IMR-90 (cell line): ENCODE data around the gene RSPO4. TPM values are rescaled to one million over a fixed set of nuclear protein-coding genes. Genes with fewer than 3 reads are reported as not detected.

Experiments
- ATAC-seq: fragments of 200-7000 bp; cut with Tn5 transposase; 2 replicates; pipeline ENCODE4 v1.9.1; 2020; ENCODE audit warnings: low read depth, mild to moderate bottlenecking, moderate library complexity
- Bru-seq: library from RNA; stranded (reverse); fragments of 400-500 nt; gene quantifications from one replicate; lab custom pipeline; 2021; lab: Mats Ljungman, UMichigan
- BruChase-seq, 2 experiments: library from RNA; stranded (reverse); fragments of 400-500 nt; gene quantifications; one replicate each; lab custom pipeline; 2021; lab: Mats Ljungman, UMichigan
- BruUV-seq: library from RNA; stranded (reverse); fragments of 400-500 nt; replicated peaks from 2 replicates; lab custom pipeline; 2021; lab: Mats Ljungman, UMichigan
- CTCF ChIA-PET: fragments of 300-600 bp; formaldehyde crosslinking; extraction: SDS; loops from one replicate; lab custom pipeline; 2021; ENCODE audit warnings: antibody characterized with exemption; lab: Yijun Ruan, JAX
- POLR2A ChIA-PET: fragments of 300-600 bp; sonication (Branson Sonifier 250); formaldehyde crosslinking; loops from one replicate; lab custom pipeline; 2022; ENCODE audit warnings: antibody characterized with exemption; ENCODE audit not compliant: unreplicated experiment; lab: Charles Lee
- DNase-seq: peaks from one replicate; pipeline ENCODE4 v3.0.0; 2013
- H2AFZ ChIP-seq: replicated peaks from 2 replicates; pipeline ENCODE3; 2013; ENCODE audit warnings: low read length, mild to moderate bottlenecking; ENCODE audit not compliant: poor library complexity
- H2AK5ac ChIP-seq: 2 replicates; pipeline ENCODE4 v1.6.1; 2013; ENCODE audit warnings: low read depth, low read length, inconsistent platforms
- H2AK9ac ChIP-seq: replicated peaks from 2 replicates; pipeline ENCODE3; 2013; ENCODE audit warnings: mild to moderate bottlenecking, low read depth, low read length, moderate library complexity; ENCODE audit not compliant: poor library complexity
- H2BK120ac ChIP-seq: 2 replicates; pipeline ENCODE4 v1.6.1; 2013; ENCODE audit warnings: low read depth, low read length, inconsistent platforms
- H2BK15ac ChIP-seq: 3 replicates; pipeline ENCODE4 v1.6.1; 2013; ENCODE audit warnings: low read depth, low read length, inconsistent platforms
- H2BK20ac ChIP-seq: 2 replicates; pipeline ENCODE4 v1.6.1; 2013; ENCODE audit warnings: low read depth, mild to moderate bottlenecking, inconsistent platforms, low read length, moderate library complexity
- H2BK5ac ChIP-seq: 2 replicates; pipeline ENCODE4 v1.6.1; 2013; ENCODE audit warnings: mild to moderate bottlenecking, low read depth, low read length, inconsistent platforms; ENCODE audit not compliant: poor library complexity, severe bottlenecking
- H3K14ac ChIP-seq: replicated peaks from 2 replicates; pipeline ENCODE4 v1.6.1; 2013; ENCODE audit warnings: low read depth, low read length, inconsistent platforms
- H3K18ac ChIP-seq: 2 replicates; pipeline ENCODE4 v1.6.1; 2013; ENCODE audit warnings: low read depth, low read length, control low read depth
- H3K23ac ChIP-seq: 2 replicates; pipeline ENCODE4 v1.6.1; 2013; ENCODE audit warnings: low read depth, low read length, inconsistent platforms
- H3K27ac ChIP-seq: 2 replicates; pipeline ENCODE4 v1.5.1; 2013; ENCODE audit warnings: mild to moderate bottlenecking, control low read depth, low read length; ENCODE audit not compliant: insufficient read depth
- H3K27me3 ChIP-seq: 2 replicates; pipeline ENCODE4 v1.6.1; 2013; ENCODE audit warnings: low read length; ENCODE audit not compliant: control insufficient read depth, insufficient read depth
- H3K36me3 ChIP-seq: 2 replicates; pipeline ENCODE4 v1.6.1; 2013; ENCODE audit warnings: low read length, mixed read lengths; ENCODE audit not compliant: control insufficient read depth, insufficient read depth
- H3K4ac ChIP-seq: 2 replicates; pipeline ENCODE4 v1.6.1; 2013; ENCODE audit warnings: low read depth, low read length, inconsistent platforms
- H3K4me1 ChIP-seq: 2 replicates; pipeline ENCODE4 v1.6.1; 2013; ENCODE audit warnings: low read length, mixed read lengths; ENCODE audit not compliant: control insufficient read depth, insufficient read depth
- H3K4me2 ChIP-seq: 2 replicates; pipeline ENCODE4 v1.6.1; 2013; ENCODE audit warnings: low read depth, mild to moderate bottlenecking, control low read depth, low read length, moderate library complexity
- H3K4me3 ChIP-seq: 2 replicates; pipeline ENCODE4 v1.5.1; 2013; ENCODE audit warnings: low read depth, mild to moderate bottlenecking, control low read depth, low read length, moderate library complexity; ENCODE audit not compliant: insufficient read depth
- H3K56ac ChIP-seq: 2 replicates; pipeline ENCODE4 v1.6.1; 2013; ENCODE audit warnings: low read length, inconsistent platforms; ENCODE audit not compliant: insufficient read depth; ENCODE audit errors: extremely low read depth
- H3K79me1 ChIP-seq, 2 experiments: 2 replicates each; pipeline ENCODE4 v1.6.1; 2013; ENCODE audit warnings: low read length in 2 of 2, inconsistent platforms in 1 of 2, low read depth in 1 of 2
- H3K9ac ChIP-seq: 2 replicates; pipeline ENCODE4 v1.6.1; 2013; ENCODE audit warnings: low read depth, low read length, control low read depth
- H3K9me1 ChIP-seq: 2 replicates; pipeline ENCODE4 v1.6.1; 2013; ENCODE audit warnings: low read length, inconsistent platforms; ENCODE audit not compliant: insufficient read depth
- H3K9me3 ChIP-seq: 2 replicates; pipeline ENCODE4 v1.6.1; 2013; ENCODE audit warnings: low read length; ENCODE audit not compliant: control insufficient read depth, insufficient read depth
- H4K20me1 ChIP-seq: 2 replicates; pipeline ENCODE4 v1.6.1; 2013; ENCODE audit warnings: low read length, inconsistent platforms; ENCODE audit not compliant: insufficient read depth
- H4K5ac ChIP-seq: 2 replicates; pipeline ENCODE4 v1.6.1; 2013; ENCODE audit warnings: mild to moderate bottlenecking, low read depth, low read length, control low read depth
- H4K8ac ChIP-seq, 2 experiments: 2 replicates each; pipeline ENCODE4 v1.6.1; 2013; ENCODE audit warnings: low read depth in 2 of 2, low read length in 2 of 2, control low read depth in 1 of 2, inconsistent platforms in 1 of 2
- H4K91ac ChIP-seq: 2 replicates; pipeline ENCODE4 v1.6.1; 2013; ENCODE audit warnings: low read depth, low read length, inconsistent platforms; ENCODE audit not compliant: insufficient read depth
- BHLHE40 ChIP-seq: fragments of 150-350 bp; IDR thresholded peaks from 2 replicates; pipeline ENCODE4 v1.6.1; 2016; ENCODE audit warnings: mild to moderate bottlenecking, low read depth, low read length
- CEBPB ChIP-seq: IDR thresholded peaks from 2 replicates; pipeline ENCODE4 v1.6.1; 2012; ENCODE audit warnings: low read depth, low read length, improper control_type of control experiment
- MAFK ChIP-seq: IDR thresholded peaks from 2 replicates; pipeline ENCODE4 v1.6.1; 2012; ENCODE audit warnings: low read depth, low read length, improper control_type of control experiment
- MAZ ChIP-seq: IDR thresholded peaks from 2 replicates; pipeline ENCODE4 v1.6.1; 2012; ENCODE audit warnings: low read depth, mild to moderate bottlenecking, low read length, improper control_type of control experiment, moderate library complexity, borderline replicate concordance
- MXI1 ChIP-seq: IDR thresholded peaks from 2 replicates; pipeline ENCODE4 v1.6.1; 2012; ENCODE audit warnings: low read depth, mild to moderate bottlenecking, low read length, moderate library complexity, borderline replicate concordance
- NFE2L2 ChIP-seq: fragments of 150-350 bp; IDR thresholded peaks from 2 replicates; pipeline ENCODE4 v1.6.1; 2016; ENCODE audit warnings: low read depth, mild to moderate bottlenecking, low read length
- POLR2A ChIP-seq: IDR thresholded peaks from 2 replicates; pipeline ENCODE4 v1.6.1; 2012; ENCODE audit warnings: mild to moderate bottlenecking, low read depth, low read length
- RAD21 ChIP-seq: IDR thresholded peaks from 2 replicates; pipeline ENCODE4 v1.6.1; 2012; ENCODE audit warnings: low read length, improper control_type of control experiment
- RCOR1 ChIP-seq: IDR thresholded peaks from 2 replicates; pipeline ENCODE4 v1.6.1; 2012; ENCODE audit warnings: mild to moderate bottlenecking, low read length, improper control_type of control experiment; ENCODE audit not compliant: insufficient replicate concordance
- RFX5 ChIP-seq: IDR thresholded peaks from 2 replicates; pipeline ENCODE4 v1.8.0; 2012; ENCODE audit warnings: low read depth, mild to moderate bottlenecking, low read length, moderate library complexity
- WGBS, 2 experiments: methylation state at CpG; one replicate each; pipeline versions ENCODE4 v1.1.5 to v1.1.7; 2013; ENCODE audit warnings: missing lambda C conversion rate in 2 of 2; ENCODE audit not compliant: insufficient read length in 1 of 2; ENCODE audit errors: extremely low coverage in 2 of 2; 5-methylcytosine and 5-hydroxymethylcytosine counted together
- dilution Hi-C: fragments of 300-500 bp; cut with HindIII; formaldehyde crosslinking; loops from one replicate; pipeline ENCODE4 v1.14.3; 2018; ENCODE audit warnings: low sequenced_read_pairs; ENCODE audit not compliant: unreplicated experiment
- in situ Hi-C: fragments of 300-500 bp; cut with MboI; formaldehyde crosslinking; loops from 3 replicates; pipeline ENCODE4 v1.14.3; 2019; ENCODE audit warnings: low sequenced_read_pairs, inconsistent platforms, mixed read lengths
- intact Hi-C: fragments of 100-400 bp; cut with micrococcal nuclease; formaldehyde crosslinking; loops from 2 replicates; pipeline ENCODE4 v1.10.0; 2022
- long read RNA-seq: library from polyadenylated mRNA; unstranded; transcript quantifications from one replicate; pipeline ENCODE4 v2.0.0, GENCODE V29; 2021; ENCODE audit not compliant: unreplicated experiment
- polyA plus RNA-seq, 3 experiments: library from polyadenylated mRNA; depleted of rRNA; stranded (reverse); fragments of >200 nt; gene quantifications; 2 replicates each; pipeline ENCODE4 v1.2.3, GENCODE V29; 2012; ENCODE audit warnings: low replicate concordance in 1 of 3
- total RNA-seq: library from RNA; depleted of rRNA; stranded (reverse); fragments of >200 nt; gene quantifications from 2 replicates; pipeline ENCODE4 v1.2.3, GENCODE V29; 2012; rRNA removed
- TF ChIP-seq, protein P1 (sequence below): conservative IDR thresholded peaks from 2 replicates; pipeline ENCODE4 v1.5.1; 2012; ENCODE audit warnings: mild to moderate bottlenecking, low read depth, low read length, improper control_type of control experiment
- TF ChIP-seq, protein P2 (sequence below): fragments of 150-350 bp; IDR thresholded peaks from 2 replicates; pipeline ENCODE4 v1.6.1; 2017; ENCODE audit warnings: mild to moderate bottlenecking, antibody characterized with exemption, low read length, low read depth
- TF ChIP-seq, protein P3 (sequence below): fragments of 150-350 bp; IDR thresholded peaks from 2 replicates; pipeline ENCODE4 v1.6.1; 2016; ENCODE audit warnings: low read depth, mild to moderate bottlenecking, low read length, moderate library complexity, borderline replicate concordance

RSPO4 gene
- total RNA-seq (not detected in 2 replicates), polyA plus RNA-seq (2012; rRNA removed) (not detected in 2 replicates), Bru-seq, nascent RNA (percentile 9 among the genes with signal in this experiment), BruChase-seq, experiment 1, labeled RNA remaining after a 6-hour chase (percentile 9 among the genes with signal in this experiment), BruChase-seq, experiment 2, labeled RNA remaining after a 2-hour chase (percentile 10 among the genes with signal in this experiment)
- not detected in 2 replicates for polyA plus RNA-seq (2012; cell fraction: cytosol; rRNA removed)
- polyA plus RNA-seq (2012; cell fraction: nucleus; rRNA removed; ENCODE audit: low replicate concordance): not detected in 2 replicates
- long read RNA-seq: 0 reads

DNA sequence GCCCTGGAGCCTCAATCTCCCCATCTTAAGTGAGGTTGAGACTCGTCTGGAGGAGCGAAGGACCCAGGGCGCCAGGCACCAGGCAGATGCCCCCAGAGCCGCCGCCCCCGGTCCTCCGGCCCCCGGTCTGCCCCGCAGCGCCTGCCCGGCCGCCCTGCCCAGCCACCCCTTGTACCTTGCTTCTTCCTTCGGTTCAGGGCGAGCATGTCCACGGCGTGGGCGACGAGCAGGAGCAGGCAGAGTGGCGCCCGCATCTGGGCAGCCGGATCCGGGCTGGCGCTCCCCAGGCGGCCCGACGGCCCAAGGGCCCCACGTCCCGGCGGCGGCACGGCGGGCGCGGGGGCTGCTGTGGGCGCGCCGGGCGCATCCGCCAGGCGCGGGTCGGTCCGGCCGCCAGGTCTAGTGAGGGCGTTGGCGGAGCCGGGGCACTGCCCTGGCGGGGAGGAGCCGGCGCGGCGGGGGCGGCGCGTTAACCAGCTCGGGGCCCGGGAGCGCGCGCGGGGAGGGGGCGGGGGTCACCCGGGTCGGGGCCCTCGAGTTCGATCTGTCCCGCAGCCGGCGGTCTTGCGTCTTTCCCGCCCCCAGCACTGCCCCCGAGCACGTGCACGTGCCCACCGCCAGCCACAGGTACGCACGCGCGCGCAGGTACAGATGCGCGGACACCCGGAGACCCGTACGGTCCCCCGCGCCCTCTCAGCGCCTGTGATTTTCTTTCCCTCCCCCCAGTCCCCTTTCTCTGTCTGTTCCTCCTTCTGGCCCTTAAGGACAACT is at the start of gene RSPO4:
Gene RSPO4 (minus strand): TSS at position 401 of the 771 bp plus-strand sequence. CDS start 147 bp downstream, at position 254.
- Histone ChIP-seq H2BK15ac (no peak within 1 kb of the TSS), H3K9ac (no peak within 1 kb of the TSS), H4K91ac (no peak within 1 kb of the TSS), H3K14ac (no peak within 1 kb of the TSS), H3K4me1 (no peaks in the 10 kb centered on the region), H2AK9ac (no peak within 1 kb of the TSS), H3K56ac (no peak within 1 kb of the TSS), H2BK5ac (no peak within 1 kb of the TSS), H3K9me3 (no peaks in the 10 kb centered on the region), H3K9me1 (no peaks in the 10 kb centered on the region), H3K27me3 (peaks cover 26% of the 10 kb centered on the region), H3K36me3 (no peaks in the 10 kb centered on the region), H3K27ac (no peak within 1 kb of the TSS), H2AFZ (peak within 1 kb of the TSS; percentile 11), H3K4me3 (no peak within 1 kb of the TSS), H4K5ac (no peak within 1 kb of the TSS), H3K4ac (no peak within 1 kb of the TSS), H2BK20ac (no peak within 1 kb of the TSS), H4K8ac (no peak within 1 kb of the TSS), H4K20me1 (no peaks in the 10 kb centered on the region), H3K4me2 (no peak within 1 kb of the TSS), H2BK120ac (no peak within 1 kb of the TSS), H2AK5ac (no peak within 1 kb of the TSS), H3K18ac (no peak within 1 kb of the TSS), H3K23ac (no peak within 1 kb of the TSS), H3K79me1 (no peaks in the 10 kb centered on the region)
- CTCF ChIA-PET: no interaction called here
- ATAC-seq: no peak
- 5% methylated on average over 24 of the region's 88 CpGs; no CpG with 5 or more reads in 1 of the 2 experiments for WGBS, 2 experiments
- in situ Hi-C loops: no loop called here
- no TSS peak for BruUV-seq
- dilution Hi-C loops: no loop called here
- intact Hi-C loops: no loop called here
- TF ChIP-seq, protein P1, sequence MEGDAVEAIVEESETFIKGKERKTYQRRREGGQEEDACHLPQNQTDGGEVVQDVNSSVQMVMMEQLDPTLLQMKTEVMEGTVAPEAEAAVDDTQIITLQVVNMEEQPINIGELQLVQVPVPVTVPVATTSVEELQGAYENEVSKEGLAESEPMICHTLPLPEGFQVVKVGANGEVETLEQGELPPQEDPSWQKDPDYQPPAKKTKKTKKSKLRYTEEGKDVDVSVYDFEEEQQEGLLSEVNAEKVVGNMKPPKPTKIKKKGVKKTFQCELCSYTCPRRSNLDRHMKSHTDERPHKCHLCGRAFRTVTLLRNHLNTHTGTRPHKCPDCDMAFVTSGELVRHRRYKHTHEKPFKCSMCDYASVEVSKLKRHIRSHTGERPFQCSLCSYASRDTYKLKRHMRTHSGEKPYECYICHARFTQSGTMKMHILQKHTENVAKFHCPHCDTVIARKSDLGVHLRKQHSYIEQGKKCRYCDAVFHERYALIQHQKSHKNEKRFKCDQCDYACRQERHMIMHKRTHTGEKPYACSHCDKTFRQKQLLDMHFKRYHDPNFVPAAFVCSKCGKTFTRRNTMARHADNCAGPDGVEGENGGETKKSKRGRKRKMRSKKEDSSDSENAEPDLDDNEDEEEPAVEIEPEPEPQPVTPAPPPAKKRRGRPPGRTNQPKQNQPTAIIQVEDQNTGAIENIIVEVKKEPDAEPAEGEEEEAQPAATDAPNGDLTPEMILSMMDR: no peak
- TF ChIP-seq MXI1: no peak
- TF ChIP-seq POLR2A: no peak
- TF ChIP-seq, protein P2, sequence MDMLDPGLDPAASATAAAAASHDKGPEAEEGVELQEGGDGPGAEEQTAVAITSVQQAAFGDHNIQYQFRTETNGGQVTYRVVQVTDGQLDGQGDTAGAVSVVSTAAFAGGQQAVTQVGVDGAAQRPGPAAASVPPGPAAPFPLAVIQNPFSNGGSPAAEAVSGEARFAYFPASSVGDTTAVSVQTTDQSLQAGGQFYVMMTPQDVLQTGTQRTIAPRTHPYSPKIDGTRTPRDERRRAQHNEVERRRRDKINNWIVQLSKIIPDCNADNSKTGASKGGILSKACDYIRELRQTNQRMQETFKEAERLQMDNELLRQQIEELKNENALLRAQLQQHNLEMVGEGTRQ: no peak
- TF ChIP-seq RFX5: no peak
- TF ChIP-seq, protein P3, sequence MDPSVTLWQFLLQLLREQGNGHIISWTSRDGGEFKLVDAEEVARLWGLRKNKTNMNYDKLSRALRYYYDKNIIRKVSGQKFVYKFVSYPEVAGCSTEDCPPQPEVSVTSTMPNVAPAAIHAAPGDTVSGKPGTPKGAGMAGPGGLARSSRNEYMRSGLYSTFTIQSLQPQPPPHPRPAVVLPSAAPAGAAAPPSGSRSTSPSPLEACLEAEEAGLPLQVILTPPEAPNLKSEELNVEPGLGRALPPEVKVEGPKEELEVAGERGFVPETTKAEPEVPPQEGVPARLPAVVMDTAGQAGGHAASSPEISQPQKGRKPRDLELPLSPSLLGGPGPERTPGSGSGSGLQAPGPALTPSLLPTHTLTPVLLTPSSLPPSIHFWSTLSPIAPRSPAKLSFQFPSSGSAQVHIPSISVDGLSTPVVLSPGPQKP: no peak
- TF ChIP-seq CEBPB: no peak
- no peak for TF ChIP-seq BHLHE40
- TF ChIP-seq RCOR1: no peak
- TF ChIP-seq MAFK: no peak
- TF ChIP-seq MAZ: no peak
- no peak for TF ChIP-seq RAD21
- TF ChIP-seq NFE2L2: no peak
- POLR2A ChIA-PET: no interaction called here
- DNase-seq: no peak
